Non-pigmented ciliary epithelial cell (primary cell): ENCODE data around the gene KIF16B.
A peak's percentile ranks its signal among the peaks of the same experiment; 100 is the strongest.
"Not testable (repeated sequence)": the region's sequence is repeated elsewhere in the genome, so short reads cannot be mapped to it uniquely, and the experiment has no call there.

ENCODE experiments used
- DNase-seq: peaks from one replicate; pipeline ENCODE4 v3.0.0-alpha.2; 2010; ENCODE audit warnings: low read depth

KIF16B gene

DNA sequence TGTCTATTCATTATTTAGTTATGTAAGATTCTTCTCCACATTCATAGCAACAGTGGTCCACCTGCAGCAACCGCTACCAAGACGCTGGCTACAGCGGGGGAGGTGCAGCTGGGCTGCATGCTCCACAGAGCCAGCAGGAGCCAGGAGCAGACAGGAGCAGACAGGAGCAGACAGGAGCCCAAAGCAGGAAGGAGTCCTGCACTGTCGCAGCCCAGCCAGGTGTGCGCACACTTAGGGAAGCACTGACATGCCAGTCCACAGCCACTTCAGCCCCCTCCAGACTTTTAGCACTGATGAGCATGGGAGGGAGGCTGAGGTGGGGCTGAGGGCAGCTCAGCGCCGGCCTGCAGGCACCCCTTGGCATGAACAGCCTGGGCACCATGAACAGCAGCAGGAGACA is 19.6 kb downstream of the KIF16B start:
- DNase-seq, result no peak

DNA sequence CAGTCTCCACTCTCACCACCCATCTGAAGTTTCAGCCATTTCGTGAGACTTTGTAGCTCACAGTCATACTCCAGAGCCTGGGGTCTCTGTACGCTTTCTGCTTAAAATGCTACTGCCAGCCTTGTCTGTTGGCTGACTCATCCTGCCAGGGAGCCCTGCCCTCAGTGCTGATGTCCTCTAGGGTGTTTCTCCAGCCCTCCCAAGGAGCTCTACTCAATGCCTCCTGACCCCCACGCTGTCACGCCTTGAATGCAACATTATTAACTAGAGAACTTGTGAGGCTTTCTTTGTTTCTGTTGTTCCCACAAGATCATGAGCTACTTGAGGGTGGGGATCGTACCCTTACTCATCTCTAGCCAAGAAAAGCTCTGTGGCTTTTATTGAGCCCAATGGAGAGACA is 20.1 kb downstream of the KIF16B start:
- no peak for DNase-seq

DNA sequence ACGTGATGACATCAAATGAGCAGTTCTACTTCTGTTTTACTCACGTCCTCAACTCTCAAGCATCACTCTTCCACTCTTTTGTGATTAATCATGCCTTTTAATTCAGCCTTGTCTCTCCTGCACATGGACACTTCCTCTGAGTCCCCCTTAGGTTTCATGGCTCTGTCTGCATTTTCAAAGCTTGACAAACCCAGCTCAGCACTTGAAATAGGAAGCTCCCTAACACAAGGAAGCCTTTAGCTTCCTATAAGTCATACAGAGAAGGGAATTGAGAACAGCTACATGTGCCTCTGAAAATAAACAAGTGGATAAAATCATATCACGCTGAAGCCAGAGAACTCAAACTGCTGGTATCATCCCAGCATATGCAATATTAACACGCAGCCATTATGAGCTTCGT is 21.2 kb downstream of the KIF16B start:
- DNase-seq, result no peak

DNA sequence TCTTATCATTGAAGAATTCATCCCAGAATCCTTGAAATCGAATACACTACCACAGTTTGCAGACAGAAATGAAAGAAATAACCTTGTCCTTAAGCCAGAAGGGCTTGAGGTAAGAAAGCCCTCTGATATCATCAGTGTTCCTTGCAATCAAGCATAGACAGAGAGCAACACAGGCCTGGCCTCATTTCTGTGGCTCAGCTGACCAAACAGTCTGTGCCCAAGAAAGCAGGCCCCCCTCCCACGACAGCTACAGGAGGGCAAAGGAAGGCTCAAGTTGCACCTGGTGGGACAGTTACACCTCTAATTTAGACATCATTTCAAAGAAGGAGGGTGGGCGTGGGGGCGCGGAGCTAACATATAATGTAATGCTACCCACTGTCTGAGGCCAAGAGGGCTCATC is 21.6 kb downstream of the KIF16B start:
- no peak for DNase-seq

DNA sequence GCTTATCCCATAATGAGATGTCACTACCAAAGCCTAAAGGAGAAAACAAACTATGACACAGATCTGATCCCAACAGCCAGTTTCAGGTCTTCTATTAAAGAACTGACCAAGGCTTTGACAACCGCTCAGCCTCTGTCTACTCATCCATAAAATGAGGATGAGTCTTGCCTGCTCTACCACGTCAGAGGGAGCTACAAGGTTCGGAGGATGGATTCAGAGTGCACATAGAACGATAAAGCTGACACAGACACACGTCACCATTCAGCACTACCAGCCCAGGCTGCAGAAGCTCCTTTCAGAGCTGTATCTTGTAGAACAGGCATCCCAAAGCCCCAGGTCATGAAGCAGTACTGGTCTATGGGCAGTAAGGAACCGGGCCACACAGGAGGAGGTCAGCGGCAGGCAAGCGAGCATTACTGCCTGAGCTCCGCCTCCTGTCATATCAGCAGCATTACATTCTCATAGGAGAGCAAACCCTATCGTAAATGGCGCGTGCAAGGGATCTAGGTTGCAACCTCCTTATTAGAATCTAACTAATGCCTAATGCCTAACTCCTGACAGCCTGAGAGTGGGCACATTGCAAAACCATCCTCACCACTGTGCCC is 25.1 kb downstream of the KIF16B start:
- DNase-seq, result no peak

DNA sequence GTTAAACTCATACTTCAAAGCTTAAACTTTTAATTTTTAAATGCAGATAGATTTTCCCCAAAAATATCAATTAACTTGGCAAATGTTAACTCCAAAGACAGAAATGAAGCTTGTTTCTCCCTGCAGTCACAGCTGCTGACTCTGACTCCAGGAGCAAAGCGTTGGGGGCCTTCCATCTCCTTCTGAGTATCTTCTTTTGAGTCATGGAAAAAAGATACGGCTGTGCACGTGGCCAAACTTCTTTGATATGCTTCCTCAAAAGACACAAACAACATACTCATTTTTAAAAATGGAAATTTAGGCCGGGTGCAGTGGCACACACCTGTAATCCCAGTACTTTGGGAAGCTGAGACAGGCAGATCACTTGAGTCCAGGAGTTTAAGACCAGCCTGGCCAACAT is 28.3 kb downstream of the KIF16B start:
- DNase-seq, result no peak

DNA sequence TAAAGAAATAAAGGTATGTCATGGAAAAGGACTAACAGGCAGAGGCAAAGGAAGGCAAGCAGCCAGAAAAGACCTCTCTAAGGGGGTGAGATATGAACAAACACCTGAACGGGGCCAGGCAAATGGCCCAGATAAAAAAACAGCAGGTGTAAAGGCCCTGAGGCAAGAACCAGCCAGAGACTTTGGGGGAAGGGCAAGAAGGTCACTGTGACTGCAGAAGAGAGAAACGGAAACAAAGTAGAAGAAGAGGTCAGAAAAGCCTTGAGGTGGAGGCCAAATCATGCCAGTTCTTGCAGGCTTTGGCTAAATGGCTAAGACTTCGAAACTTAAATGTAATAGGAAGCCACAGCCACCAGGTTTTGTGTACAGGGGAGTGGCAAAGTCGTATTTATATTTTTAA is 30.8 kb downstream of the KIF16B start:
- DNase-seq, result no peak

DNA sequence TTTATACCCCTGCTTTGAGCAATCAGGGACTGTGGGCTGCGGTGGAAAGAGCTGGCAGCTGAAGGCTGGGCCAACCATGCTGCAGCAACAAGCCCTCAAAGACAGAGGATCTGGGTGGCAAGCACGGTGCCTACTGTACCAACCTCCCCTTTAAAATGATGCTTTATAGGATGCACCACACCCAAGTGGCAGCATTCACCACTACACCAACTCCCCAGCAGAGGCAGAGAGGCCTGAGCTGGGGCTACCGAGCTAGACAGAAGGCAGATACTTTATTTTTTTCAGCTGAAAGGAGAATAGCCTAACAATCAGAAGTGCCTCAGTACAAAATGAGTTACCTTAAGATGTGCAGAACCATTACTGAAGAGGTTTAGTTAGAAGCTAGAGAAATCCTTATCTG is 31.4 kb downstream of the KIF16B start:
- DNase-seq, result no peak

DNA sequence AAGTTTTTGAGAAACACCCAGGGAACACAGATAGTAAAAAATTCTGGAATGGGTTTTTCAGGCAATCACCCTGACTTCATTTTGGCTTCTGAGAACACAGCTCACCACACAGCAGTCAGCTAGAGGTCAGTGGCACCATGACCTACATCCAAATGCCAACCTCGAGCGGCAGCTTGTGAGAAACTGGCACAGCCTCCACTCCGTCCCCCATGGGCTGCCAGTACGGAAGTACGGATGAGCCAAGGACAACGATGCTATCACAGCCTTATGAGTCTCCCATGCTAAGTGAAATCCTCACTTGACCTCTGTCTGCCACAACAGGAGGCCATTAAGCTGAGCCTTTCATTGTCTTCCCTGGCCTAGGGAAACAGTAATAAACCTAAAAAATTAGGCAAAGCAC is 32.0 kb downstream of the KIF16B start:
- no peak for DNase-seq

DNA sequence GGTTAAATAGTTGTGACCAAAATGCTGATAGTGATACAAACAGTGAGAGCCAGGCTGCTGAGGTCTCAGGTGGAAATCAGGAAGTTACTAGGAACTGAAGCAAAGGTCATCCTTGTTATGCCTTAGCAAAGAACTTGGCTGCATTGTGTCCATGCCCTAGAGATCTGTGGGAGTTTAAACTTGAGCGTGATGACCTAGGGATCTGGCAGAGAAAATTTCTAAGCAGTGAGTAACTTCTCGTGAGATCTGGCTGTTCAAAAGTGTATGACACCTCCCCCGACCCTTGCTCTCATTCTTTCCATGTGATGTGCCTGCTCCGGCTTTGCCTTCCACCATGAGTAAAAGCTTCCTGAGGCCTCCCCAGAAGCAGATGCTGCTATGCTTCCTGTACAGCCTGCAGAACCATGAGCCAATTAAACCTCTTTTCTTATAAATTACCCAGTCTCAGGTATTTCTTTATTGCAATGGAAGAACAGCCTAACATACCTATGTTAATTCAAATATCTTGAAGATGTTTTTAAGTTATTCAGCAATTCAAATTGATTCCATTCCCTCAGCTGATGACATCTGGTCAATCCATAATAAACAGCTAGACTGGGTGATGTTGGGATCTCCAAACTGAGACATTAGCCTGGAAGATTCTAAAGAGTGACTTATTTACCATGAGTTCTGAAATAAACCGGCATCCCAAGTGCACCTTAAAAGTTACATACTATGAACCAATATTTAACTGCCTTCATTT is 33.8 kb downstream of the KIF16B start:
- no peak for DNase-seq

DNA sequence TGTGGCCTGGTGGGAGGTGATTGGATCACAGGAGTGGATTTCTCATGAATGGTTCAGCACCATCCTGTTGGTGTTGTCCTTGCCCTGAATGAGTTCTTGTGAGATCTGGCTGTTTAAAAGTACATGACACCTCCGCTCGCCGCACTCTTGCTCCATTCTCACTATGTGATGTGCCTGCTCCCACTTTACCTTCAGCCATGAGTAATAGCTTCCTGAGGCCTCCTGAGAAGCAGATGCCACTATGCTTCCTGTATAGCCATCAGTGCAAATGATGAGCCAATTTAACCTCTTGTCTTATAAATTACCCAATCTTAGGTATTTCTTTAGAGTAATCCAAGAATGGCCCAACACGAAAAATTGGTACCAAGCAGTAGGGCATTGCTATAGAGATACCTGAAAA is 34.5 kb downstream of the KIF16B start:
- no peak for DNase-seq

DNA sequence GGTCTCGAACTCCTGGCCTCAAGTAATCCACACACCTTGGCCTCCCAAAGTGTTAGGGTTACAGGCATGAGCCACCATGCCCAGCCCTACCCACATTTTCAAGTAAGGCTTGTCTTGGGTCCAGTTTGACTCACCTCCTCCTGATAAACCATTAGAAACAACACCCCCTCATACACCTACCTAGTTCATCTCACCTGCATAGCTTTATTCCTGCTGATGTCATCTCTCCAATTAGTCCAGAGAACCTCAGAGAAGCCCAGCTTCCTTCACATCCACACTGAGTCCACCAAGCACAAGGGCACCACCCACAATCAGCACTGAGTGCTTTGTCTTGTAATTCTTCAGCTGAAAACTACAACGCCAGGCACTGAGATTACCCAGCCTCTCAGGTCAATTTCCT is 35.3 kb downstream of the KIF16B start:
- no peak for DNase-seq

DNA sequence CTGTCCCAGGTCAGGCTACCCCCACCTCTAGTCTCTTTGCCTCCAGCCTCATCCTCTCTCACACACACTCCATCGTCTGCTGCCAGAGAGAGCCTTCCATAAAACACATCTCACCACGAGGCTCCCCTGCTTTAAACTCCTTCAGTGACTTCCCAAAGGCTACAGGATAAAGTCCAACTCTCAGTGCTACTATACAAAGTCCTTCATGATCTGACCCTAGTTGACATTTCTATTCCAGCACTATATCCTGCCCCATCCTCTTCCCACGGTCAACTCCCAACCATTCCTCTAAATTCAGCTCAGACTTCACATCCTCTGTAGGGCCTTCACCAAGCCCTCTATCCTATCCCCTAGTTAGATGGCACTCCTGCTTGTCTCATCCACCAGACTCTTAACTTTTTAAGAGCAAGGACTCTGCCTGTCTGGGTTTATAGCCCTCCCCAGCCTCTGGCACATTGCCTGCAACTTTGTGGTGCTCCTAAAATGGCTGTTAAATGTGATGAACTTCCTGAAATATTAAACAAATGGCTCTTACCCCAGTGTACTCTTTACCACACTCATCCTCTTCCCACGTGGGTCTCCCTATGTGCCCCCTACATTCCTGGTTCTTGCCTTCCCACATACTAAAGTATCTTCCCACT is 36.1 kb downstream of the KIF16B start:
- DNase-seq, result no peak

DNA sequence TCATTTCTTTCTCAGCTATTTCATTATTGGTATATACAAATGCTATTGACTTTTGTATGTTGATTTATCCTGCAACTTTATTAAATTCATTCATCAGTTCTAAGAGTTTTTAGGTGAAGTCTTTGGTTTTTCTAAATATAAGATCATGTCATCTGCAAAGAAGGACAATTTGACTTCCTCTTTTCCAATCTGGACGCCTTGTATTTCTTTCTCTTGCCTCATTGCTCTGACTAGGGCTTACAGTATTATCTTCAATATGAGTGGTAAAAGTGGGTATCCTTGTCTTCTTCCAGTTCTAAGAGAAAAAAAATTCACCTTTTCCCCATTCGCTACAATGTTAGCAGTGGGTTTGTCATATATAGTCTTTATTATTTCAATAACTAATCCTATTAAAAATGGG is 38.0 kb downstream of the KIF16B start:
- DNase-seq, result no peak

DNA sequence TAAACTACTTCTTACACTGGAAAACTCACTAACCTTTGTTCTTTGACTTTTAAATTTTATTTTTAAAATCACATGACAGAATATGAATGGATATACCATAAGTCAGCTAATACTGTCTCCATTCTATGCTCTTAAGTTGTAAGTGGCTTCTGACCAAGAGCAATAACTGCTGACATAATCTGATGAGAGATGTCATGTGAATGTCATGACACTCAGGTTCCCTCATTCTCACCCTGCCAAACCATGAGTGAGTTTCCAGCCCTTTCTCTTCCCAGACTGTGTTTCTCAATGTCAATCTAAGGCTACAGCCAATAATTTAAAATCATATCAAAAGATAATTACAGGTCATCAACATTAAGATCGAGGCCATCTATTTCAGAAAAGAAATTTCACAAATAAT is 39.7 kb downstream of the KIF16B start:
- no peak for DNase-seq

DNA sequence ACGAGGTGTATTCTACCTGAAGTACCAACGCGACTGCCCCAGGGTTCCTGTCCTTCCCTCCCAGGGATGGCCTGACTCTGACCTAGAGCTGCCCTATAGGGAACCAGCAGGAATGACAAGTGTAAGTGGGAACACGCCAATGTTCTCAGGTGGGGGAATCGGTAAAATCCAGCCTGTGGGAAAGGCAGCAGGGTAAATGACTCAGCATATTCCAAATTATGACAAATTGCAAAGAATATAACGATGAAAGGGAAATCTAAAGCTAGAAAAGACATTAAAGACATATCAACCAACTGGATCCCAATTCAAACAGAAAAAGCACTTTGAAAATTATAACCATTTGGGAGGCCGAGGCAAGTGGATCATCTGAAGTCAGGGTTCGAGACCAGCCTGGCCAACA is 41.8 kb downstream of the KIF16B start:
- no peak for DNase-seq

DNA sequence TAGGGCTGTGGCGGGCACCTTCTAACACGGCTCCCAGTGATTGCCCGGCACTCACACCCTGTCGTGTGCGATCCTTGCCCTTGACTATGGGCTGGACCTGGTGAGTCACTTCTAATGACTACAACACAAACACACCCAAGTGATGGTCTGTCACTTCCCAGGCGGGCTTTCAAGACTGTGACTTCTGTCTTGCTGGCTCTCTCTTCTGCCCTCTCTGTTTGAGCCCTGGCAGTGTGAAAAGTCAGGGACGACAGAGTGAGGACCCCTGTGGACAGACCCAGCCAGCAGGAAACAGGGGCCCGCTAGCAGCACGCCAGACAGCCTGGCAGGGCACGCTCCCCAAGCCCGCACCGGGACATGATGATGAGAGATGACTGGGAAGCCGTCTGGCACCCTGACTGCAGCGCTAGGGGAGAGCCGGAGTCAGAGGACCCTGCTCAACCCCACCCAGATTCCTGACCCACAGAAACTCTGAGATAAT is 43.0 kb downstream of the KIF16B start:
- no peak for DNase-seq

DNA sequence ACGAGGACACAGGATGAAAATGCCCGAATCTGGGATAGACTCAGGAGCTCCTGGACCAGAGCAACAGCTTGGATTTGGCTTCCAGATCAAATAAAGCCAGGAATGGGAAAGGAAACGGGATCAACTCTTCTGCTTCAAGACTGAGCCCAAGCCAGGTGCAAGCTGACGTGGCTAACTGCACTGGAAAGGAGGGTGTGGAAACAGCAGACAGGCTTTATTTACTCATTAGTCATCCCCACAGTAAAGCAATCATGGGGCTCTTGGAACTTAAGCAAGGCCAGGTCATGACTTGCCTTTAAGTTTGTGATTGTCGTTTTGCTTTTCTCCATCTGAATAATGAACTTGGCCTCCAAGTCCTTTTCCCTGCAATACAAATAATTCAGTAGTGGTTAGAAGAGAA is 45.2 kb downstream of the KIF16B start:
- DNase-seq, result peak; percentile 89

DNA sequence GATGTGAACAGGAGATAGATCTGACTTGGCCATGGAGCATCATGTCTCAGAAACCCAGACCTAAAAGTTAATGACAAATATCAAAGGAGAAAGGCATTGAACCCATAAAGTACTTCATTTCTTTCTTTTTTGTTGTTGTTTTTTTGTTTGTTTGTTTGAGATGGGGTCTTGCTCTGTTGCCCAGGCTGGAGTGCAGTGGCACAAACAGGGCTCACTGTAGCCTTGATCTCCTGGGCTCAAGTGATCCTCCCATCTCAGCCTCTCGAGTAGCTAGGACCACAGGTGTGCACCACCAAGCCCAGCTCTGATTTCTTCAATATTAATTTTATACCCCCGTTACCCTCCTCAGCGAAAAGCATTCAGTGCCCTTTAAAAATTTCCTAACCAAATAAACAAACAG is 45.8 kb downstream of the KIF16B start:
- DNase-seq, result no peak

DNA sequence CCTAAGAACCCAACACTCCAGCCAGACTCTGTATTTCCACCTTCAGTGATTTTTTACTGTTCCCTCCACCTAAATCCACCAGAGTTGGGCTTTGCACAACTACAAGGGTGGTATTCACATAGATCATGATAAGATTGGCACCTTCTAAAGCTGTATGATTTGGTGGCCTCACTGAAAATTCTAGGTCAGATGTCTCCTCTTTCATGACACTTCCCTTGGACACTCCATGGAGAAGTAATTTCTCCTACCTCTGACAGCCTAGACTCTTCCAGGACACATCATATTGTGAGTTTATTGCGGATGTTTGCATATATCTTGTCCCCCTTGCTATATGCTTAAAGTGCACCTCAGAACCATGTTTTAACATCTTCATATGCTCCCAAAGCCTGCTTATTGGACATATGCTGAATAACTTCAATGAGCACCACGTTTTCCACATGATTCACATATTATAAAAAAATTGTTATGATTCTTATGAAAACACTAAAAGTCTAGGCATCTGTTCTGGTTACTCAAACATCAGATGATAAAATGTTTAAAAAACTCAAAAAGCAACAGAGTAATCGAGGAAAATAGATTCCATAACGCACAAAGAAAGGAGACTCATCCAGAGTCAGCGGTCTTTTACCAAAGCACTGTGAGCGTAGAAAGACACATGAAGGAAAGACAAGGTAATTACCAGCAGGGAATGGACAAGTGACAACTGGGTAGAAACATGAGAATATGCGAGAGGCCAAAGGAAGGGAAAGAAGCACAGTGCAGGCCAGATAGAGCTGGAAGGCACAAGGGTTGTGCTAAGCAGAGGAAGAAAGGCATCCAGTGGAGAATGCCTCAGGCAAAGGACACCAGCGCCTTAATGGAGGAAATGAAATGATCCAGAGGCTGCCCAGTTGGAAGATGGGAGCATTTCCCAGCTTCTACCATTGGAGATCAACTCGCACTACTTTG is 46.5 kb downstream of the KIF16B start:
- no peak for DNase-seq

DNA sequence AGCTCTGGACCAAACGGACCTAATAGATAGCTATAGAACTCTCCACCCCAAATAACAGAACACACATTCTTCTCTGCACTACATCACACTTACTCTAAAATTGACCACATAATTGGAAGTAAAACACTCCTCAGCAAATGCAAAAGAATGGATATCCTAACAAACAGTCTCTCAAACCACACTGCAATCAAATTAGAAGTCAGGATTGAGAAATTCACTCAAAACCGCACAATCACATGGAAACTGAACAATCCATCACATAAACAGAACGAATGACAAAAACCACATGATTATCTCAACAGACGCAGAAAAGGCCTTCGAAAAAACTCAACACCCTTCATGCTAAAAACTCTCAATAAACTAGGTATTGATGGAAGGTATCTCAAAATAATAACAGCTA is 50.6 kb downstream of the KIF16B start:
- not testable (repeated sequence) for DNase-seq

DNA sequence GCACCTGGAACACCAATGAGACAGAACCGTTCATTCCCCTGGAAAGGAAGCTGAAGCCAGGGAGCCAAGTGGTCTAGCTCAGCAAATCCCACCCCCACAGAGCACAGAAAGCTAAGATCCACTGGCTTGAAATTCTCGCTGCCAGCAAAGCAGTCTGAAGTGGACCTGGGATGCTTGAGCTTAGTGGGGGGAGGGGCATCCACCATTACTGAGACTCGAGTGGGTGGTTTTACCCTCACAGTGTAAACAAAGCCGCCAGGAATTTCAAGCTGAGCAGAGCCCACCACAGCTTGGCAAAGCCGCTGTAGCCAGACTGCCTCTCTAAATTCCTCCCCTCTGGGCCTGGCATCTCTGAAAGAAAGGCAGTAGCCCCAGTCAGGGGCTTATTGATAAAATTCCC is 53.1 kb downstream of the KIF16B start:
- DNase-seq, result no peak
